Stimulated activated CD4-positive, alpha-beta T cell treated with anti-CD3 and anti-CD28 coated beads, Interleukin-1b, Interleukin-23, amount 100 ng/mL, for 1 hour (primary cell): ENCODE measurements around the gene FCGR3B.
"Not testable (repeated sequence)": the region's sequence is repeated elsewhere in the genome, so short reads cannot be mapped to it uniquely, and the experiment has no call there.

Experiments
- DNase-seq, 2 donors: peaks; one replicate each; pipeline ENCODE4 v3.0.0-alpha.2; 2020; ENCODE audit warnings: low read depth in 2 of 2

Gene FCGR3B

DNA sequence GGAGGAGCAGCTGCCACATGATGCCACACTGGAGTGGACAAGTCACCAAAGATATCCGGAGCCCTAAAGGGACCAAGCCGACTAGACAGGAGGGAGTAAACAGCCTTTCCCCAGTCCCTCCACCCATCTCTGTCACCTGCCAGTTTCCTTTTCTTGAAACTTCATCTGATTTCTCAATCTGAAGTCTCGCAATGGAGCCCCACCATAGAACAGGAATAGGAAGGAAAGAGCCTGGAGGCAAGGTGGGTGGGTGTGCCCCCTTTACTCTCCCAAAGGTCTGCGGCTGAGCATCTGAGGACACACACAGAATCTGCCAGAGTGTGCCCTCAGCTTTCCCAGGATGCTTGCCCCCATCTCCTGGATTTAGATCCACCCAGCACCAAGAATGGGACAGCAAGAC is at the start of gene FCGR3B:
FCGR3B (minus strand) TSS at position 101 of the 400 bp plus-strand sequence; CDS start at position 19, 82 bp downstream.
- DNase-seq, result no peak

DNA sequence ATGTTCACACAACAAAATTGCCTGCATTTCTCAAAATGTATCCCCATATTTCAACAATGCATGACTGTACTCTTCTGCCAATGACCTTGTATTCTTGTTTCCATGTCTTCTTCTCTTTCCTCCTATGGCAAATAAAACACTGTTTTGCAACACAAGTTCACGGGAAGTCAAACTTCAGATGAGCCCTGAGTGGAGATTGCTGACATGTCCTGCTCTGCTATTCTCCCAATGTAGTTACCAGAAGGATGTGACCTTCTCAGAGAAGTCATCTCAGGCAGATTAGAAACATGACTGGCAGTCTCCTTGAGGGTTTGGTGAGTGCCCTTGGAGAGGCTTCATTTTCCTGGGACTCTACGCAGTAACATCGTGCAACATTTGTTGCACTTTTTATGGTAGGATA is 47.5 kb upstream of the FCGR3B start:
- DNase-seq, result no peak

DNA sequence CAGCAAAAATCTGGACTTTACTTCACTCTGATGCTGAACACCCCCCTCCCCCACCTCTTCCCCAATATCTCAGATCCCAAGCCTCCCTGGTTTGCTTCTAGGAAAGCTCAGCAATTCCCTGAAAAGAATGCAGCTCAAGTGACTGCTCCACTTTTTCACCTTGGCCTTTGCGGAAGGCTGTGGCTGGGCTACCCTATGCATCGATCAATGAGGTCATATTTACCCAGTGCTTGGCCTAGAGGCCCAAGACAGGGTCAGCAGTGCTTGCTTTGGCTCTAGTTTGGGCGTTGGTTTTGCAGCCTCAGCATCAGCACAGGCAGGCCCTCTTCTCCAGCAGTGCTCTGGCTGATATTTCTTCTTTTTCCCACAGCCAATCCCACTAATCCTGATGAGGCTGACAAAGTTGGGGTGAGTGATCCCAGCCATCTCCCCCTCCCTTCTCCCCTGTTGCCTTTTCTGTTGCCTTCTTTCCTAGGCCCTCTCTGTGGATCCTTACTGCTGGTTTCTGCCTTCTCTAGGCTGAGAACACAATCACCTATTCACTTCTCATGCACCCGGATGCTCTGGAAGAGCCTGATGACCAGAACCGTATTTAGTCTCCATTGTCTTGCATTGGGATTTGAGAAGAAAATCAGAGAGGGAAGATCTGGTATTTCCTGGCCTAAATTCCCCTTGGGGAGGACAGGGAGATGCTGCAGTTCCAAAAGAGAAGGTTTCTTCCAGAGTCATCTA is 46.1 kb upstream of the FCGR3B start:
- no peak for DNase-seq

DNA sequence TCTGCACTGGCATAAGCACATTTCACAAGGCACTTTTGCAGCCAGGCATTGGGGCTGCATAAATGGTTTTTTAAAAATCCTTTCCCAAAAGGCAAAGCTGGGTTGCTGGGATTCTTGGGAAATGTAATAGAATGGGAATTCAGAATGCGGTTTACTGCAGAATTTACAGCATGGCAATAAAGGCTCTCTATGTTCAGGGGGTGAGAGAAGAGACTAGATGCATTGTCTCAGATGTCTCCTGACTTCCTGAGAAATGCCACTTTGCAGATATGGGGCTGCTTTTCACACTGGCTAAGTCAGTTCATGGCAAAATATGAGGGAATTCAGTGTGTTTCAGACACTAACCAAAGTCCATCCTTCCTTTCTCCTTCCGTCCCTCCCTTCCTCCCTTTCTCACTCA is 45.5 kb upstream of the FCGR3B start:
- no peak for DNase-seq

DNA sequence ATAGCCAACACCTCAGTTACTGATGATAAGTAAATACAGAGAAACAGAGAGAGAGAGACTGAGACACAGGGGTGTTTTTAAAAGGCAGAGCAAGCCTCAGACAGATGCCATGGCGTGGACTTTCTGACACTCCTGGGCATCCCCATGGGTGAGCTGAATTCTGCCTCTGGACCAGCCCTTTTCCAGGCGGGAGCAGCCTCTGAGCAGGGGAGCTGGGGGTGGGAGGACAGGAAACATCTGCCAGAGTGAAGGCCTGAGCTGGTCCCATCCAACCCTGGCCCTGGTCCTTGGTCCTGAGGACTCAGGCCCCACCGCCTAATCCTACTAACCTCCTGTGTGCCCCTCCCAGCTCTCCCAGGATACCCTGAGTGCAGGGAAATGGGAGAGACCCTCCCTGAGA is 43.9 kb upstream of the FCGR3B start:
- not testable (repeated sequence) for DNase-seq

DNA sequence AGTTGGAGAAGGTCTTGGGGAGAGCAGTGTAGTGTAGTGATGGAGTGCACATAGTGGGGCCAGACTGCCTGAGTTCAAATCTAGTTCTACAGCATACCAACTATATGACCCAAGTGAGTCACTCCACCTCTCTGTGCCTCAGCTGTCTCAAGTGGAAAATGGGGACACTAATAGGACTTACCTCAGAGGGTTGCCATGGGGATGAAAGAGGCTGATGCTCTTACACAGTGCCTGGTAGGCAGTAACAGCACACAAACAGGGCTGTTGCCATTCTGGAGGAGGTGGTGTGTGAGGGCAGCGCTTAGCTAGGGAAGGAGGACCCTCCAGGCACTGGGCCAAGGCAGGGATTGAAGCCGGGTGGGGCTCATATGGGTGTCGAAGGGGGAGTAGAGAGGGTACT is 43.5 kb upstream of the FCGR3B start:
- not testable (repeated sequence) for DNase-seq

DNA sequence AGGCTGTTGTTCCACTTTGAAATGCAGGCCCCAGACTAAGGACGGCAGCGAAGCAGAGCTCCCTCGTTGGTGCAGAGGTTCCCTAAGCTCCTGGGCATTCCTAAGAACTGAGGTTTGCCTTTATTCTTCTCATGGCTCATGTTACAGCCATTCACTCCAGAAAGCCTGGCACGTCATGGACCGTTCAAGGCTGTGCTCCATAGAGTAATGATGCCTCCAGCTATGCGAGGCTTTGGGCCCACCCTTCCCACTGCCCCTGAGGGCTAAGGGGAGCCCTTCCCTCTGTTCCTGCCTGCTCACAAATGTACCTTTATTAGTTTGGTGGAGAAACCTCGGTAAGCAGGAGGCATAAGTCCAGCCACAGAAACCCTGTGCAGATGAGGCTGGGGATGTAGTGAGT is 42.5 kb upstream of the FCGR3B start:
- DNase-seq, result not testable (repeated sequence)

DNA sequence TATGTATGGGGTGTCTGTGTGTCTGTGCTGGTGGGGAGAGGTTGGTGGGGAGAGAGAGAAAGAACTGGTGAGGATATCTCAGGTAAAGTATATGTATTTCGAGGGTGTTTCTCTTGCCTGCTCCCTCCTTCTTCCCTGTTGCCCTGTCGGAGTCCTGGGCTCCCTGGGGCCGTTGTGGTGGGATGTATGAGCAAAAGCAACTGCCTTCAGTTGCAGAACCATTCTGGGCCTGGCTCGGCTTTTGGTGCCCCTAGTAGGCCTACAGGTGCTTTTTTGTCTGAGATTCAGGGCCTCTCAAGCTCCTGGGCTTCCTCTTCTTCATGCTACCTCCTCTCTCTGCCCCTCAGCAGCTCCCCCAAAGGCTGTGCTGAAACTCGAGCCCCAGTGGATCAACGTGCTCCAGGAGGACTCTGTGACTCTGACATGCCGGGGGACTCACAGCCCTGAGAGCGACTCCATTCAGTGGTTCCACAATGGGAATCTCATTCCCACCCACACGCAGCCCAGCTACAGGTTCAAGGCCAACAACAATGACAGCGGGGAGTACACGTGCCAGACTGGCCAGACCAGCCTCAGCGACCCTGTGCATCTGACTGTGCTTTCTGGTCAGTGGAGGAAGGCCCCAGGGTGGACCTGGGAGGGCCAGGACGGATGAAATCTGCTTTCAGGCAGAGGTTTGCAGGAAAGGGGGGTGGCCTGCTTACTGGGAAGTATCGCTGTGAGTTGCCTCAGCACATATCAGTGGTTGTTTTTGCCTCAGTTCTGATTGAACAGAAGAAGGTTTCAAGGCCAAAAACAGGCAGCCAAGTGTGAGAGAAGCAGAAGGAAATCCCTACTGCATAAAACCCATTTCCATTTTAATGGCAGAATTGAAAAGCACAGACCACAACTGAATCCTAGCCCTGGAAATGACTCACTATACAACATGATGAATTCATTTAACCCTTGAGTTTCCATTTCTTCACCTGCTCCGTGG is 40.4 kb upstream of the FCGR3B start:
- DNase-seq, result not testable (repeated sequence)

DNA sequence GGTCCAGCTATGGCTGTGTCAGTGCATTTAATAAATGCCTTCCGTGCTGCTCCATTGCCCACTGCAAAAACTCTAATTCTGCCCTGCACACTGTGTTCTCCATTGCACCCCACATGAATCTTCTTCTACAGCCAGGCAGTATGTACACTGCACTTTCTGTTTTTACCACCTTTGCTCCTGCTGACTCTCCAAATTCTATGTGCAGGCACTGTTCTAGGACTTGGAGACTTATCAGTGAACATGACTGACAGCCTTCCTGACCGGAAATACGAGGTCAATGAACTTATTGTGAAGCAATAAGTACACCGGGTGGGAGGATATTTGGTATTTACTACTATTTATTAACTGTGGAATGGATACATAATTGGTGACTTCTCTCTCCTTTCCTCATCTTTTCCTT is 33.7 kb upstream of the FCGR3B start:
- not testable (repeated sequence) for DNase-seq

DNA sequence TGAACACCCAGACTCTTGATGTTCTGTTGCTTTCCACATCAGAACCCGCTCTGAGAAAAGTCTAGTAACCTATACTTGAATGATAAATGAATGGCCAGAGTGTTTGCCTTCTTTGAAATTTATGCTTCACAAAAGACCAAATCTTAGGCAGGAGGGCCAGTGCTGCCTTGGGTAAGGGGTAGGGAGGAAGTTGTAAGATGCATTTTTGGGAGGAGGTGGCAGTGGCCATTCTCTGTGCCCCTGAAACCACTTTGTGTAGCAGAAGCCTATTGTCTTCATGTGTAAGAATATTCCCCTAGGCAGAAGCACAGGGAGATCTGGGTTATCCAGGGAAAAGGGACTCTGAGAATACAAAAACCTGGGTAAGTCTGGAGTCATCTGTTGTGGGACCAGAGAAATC is 32.6 kb upstream of the FCGR3B start:
- DNase-seq, result not testable (repeated sequence)

DNA sequence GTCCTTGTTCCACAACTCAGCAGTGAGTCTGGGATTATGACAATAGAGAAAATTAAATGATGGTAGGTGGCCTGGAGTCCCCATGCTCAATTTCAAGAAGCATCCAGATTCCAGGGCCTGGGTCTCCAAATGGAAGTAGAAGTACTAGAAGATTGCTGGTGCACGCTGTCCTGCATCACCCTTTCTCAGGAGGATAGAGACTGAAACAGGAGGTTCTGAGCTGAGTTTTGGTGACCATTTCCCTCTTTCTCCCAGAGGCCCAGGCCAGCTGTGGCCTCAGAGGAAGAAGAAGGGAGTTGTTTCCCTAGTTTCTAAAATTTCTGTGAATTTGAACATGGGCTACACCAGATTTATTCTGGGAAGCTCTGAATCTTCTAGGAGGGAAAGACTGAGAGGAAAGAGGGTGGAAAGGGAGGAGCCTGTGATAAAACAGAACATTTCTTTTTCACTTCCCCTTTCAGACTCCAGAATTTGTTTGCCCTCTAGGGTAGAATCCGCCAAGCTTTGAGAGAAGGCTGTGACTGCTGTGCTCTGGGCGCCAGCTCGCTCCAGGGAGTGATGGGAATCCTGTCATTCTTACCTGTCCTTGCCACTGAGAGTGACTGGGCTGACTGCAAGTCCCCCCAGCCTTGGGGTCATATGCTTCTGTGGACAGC is 31.8 kb upstream of the FCGR3B start, which contains the start of gene FCGR2B:
FCGR2B (plus strand) TSS at position 460 of the 656 bp plus-strand sequence; CDS start at position 559, 99 bp downstream.
- DNase-seq, result not testable (repeated sequence)

DNA sequence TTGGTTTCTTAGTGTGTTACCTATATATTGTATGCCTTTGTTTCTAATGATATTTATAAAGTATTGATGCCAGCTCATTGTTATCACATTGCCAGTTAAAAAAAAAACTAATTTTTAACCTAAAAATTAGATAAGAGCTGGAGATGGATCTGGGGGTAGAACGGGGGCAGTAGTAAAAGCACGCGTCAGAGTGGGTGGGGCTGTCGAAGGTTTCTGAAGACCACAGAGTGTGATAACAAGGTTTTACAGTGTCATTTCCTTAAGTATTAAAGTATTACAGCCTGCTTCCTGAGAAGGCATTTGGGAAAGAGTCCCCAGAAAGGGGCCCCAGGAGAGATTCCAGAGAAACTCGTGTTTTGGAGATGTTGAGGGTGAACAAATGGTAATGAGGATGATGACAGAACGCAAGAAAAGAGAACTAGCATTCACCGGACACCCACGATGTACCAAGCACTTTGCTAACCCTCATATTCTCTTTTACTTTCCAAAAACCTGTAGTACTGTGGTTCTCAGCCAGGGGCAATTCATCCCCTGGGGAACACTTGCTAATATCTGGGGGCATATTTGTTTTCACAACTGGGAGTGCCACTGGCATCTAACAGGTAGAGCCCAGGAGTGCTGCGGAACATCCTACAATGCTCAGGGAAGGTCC is 30.8 kb upstream of the FCGR3B start:
- DNase-seq, result not testable (repeated sequence)

DNA sequence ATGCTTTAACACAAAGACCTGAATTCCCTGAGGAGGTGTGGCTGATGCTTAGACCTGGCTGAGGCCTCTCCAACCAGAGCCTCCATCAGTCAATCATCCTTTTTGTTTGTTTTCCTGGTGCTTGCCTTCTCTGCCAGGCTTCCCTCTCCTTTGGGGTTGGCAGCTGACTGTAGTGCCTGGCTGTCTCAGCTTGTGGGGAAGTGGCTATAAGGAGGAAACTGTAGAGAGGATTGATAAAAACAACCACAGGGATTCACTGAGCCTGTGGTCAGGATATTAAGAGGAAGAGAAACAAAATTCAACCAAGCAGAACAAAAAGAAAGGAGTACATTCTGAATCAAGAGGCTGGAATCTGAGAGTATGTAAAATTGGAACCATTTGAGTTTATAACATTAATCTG is 27.5 kb upstream of the FCGR3B start:
- not testable (repeated sequence) for DNase-seq

DNA sequence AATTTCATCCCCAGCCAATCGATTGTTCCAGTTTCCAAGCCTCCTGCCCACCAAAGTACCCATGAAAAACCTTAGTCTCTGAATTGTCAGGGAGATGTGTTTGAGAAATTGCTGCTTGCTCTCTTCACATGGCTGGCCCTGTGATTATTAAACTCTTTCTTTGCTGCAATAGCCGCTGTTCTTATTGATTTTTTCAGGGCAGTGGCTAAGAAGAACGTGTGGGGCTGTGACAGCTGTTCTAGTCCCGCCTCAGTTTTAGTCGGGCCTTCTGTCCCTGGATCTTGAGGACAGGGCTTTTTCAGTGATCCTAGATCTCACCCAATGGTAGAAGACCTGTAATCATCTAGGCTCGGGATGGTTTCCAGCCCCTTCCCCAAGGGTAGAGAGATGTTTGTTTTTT is 23.0 kb upstream of the FCGR3B start:
- not testable (repeated sequence) for DNase-seq

DNA sequence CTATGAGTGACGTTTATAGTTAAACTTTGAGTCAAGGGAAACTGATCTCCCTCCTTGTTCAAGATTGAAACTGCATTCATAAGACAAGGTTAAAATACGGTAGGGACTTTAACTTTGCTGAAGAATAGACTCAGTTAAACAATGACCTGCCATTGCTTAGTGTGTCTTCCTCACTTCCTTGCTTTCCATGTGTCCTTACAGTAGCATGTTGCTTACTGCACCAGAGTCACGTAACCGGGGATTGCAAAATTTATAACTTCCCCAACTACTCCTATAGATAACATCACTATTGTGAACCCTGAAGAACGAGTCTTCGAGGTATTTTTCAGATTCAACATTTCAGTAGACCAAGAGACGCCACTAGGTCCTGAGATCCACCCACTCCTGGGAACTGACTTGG is 22.6 kb upstream of the FCGR3B start:
- DNase-seq, result not testable (repeated sequence)

DNA sequence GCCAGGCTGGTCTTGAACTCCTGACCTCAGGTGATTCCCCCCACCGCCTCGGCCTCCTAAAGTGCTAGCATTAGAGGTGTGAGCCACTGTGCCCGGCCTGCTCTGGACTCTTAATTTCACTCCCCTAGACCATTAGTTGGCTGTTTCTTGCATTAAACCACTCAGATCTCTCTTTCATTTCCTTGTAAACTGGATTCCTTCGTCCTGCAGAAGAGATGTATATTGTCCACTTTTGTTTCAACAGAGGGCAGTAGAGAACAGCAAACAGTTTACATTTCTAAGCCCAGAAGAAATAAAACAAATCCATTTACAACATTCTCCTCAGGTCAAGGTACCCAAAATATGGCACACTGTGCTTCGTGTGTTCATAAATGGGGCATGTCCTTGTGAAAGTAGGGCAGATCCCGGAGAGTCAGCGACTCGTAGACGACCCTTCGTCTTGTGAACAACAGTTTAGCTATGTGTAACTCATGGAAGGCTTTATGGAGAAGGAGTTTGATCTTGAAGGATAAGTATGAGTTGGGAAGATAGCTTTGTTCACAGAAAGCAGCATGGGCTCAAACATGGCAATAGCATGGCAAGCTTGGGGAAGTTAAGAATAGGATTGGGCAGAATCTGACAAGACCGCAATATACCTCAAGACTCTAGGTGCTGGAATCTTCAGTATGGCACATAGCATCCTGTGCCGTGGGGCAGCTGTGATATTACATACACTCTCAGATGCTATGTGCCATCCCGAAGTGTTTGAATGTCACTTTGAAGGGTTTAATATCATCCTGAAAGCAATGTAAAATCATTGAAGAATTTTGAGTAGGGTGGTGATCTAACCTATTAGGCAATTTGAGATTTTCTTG is 16.8 kb upstream of the FCGR3B start:
- not testable (repeated sequence) for DNase-seq

DNA sequence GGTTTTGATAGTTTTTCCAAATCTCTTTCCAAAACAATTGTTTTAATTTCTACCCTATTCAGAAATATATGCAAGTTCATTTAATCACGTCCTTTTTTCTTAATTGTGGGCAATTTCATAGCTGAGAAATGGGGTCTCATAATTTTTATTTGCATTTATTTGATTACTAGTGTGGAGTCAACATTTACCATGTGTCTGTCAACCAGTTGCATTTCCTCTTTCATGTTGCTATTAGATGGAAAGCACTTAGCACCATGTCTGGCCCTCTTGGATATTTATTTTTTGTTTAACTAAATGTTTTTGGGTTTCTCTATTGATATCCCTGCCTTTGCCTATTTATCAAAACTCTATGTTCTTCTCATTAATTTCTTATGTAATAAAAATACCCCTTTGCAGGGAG is 13.9 kb upstream of the FCGR3B start:
- not testable (repeated sequence) for DNase-seq

DNA sequence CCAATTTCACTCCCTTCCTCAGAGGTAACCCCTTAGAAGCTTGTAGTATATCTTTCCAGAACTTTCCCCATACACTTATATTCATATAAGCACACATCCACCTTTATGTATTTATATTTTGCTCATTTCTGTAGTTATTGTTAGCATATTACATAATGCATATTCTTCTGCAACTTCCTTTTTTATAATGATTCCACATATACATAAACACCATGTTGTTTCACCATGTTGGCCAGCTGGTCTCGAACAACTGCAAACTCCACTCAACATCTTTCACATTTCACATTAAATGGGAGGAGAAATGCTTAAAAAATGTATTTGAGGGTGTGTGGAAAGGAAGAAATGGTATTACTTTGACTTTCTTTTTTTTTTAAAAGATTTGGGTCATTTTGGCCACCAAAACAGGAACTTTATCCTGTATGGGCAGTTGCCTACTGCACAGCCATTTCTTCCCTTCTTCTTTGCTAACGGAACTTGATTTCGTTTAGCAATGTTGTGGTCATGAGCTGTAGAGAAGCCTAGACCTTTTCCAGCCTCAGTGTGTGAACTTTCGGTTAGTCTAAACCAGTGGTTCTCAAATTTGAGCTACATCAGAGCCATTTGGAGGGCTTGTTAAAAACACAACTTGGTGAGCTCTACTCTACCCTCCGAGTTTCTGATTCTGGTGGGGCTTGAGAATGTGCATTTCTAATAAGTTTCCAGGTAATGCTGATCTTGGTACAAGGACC is 12.7 kb upstream of the FCGR3B start:
- DNase-seq, result not testable (repeated sequence)

DNA sequence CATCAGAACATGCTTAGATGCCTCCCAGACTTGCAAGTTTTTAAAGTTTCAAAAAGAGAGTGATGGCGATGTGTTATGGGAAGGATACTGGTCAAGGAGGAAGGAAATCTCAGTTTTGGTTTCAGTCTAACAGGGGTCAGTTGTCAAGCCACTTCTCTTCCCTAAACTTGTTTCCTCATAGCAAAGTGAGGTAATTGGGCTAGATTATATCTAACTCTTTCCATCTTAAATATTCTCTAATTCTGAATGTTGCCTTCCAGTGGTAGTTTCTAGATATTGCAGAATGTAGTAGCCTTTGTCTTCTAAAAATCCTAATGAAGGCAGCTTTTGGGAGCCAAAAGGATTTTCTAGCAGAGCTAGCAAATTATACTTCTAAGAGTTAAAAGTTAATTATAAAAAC is 11.7 kb upstream of the FCGR3B start:
- not testable (repeated sequence) for DNase-seq

DNA sequence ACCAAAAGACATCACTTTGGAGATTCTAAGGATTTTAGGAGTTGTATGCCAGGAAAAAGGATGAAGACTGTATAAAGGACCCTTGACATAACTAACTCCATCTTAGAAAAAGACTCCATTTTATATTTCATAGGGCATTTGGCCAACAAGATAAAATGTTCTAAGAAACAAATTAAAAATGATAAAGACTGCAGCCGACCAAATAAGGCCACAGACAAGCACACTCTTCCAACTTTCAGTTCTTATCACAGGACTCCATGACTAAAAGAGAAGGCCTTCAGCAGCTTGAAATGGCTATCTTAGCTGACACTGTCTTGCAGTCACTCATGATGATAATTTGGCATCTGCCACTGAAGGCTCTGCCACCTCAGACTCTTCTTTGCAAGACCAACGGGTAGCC is 8.2 kb upstream of the FCGR3B start:
- DNase-seq, result not testable (repeated sequence)
